NCI-H2107 (cell line): ENCODE measurements around the gene TMA7.
"Not testable (repeated sequence)": the region's sequence is repeated elsewhere in the genome, so short reads cannot be mapped to it uniquely, and the experiment has no call there.

Source experiments
- DNase-seq: peaks from one replicate; lab custom pipeline; 2025; lab: John Stamatoyannopoulos, UW

Gene TMA7

GRCh38 chr3:48436477-48436787, 3.6 kb upstream of the TMA7 start:
- no peak for DNase-seq

- DNase-seq = no peak
These were observed 3.2 kb upstream of the TMA7 start for GRCh38 chr3:48436855-48437254.

GRCh38 chr3:48437812-48438211, 2.2 kb upstream of the TMA7 start:
- DNase-seq = no peak

- no peak for DNase-seq
These were observed 517 bp downstream of the TMA7 start for GRCh38 chr3:48440590-48440958.

- no peak for DNase-seq
These were observed 1.9 kb downstream of the TMA7 start for GRCh38 chr3:48441940-48442339.

- no peak for DNase-seq
These were observed 5.3 kb downstream of the TMA7 start for GRCh38 chr3:48445277-48445882.

- DNase-seq = no peak
These were observed 6.0 kb downstream of the TMA7 start for GRCh38 chr3:48446043-48446424.

GRCh38 chr3:48446425-48447193, 6.6 kb downstream of the TMA7 start, which contains the start of gene ATRIP:
Gene ATRIP (plus strand): TSS chr3:48446737. CDS start chr3:48446846, 109 bp downstream.
- DNase-seq = peak; percentile 24

- no peak for DNase-seq
These were observed 11.2 kb downstream of the TMA7 start for GRCh38 chr3:48451270-48451669.

- DNase-seq = no peak
These were observed 16.4 kb downstream of the TMA7 start for GRCh38 chr3:48456456-48456855.

GRCh38 chr3:48459331-48459730, 19.3 kb downstream of the TMA7 start:
- no peak for DNase-seq

GRCh38 chr3:48459773-48460516, 19.9 kb downstream of the TMA7 start:
- DNase-seq = no peak

GRCh38 chr3:48460517-48460902, 20.5 kb downstream of the TMA7 start:
- no peak for DNase-seq

GRCh38 chr3:48461767-48462166, 21.7 kb downstream of the TMA7 start:
- not testable (repeated sequence) for DNase-seq

- DNase-seq = no peak
These were observed 23.6 kb downstream of the TMA7 start for GRCh38 chr3:48463703-48464102.

- DNase-seq = no peak
These were observed 24.7 kb downstream of the TMA7 start for GRCh38 chr3:48464713-48465221.

- no peak for DNase-seq
These were observed 25.1 kb downstream of the TMA7 start for GRCh38 chr3:48465237-48465530.

GRCh38 chr3:48465531-48466378, 25.7 kb downstream of the TMA7 start:
- DNase-seq = peak; percentile 24

- DNase-seq = no peak
These were observed 26.5 kb downstream of the TMA7 start for GRCh38 chr3:48466386-48467109.

GRCh38 chr3:48467110-48467454, 27.0 kb downstream of the TMA7 start:
- no peak for DNase-seq

GRCh38 chr3:48467473-48468267, 27.6 kb downstream of the TMA7 start:
- DNase-seq = no peak
